ENCODE measurements around the gene CYP46A1.

CYP46A1 gene

GRCh38 chr14:99674776-99675381 is 9.2 kb upstream of the CYP46A1 start:
- DNase-seq: no peak

DNA sequence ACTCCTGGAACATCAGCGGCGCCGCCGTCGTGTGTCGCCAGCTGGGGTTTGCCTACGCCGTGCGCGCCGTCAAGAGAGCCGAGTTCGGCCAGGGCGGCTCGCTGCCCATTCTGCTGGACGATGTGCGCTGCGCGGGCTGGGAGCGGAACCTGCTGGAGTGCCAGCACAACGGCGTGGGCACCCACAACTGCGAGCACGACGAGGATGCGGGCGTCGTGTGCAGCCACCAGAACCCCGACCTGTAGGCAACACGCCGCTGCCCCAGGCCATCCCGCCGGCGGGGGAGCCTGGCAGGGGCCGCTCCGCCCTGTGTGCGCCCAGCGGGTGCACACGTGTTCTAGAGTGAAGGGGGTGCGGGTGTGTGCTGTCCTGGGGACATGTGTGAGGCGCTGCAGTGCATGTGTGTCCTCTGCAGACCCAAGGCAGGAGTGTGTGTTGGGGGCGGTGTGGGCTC is 8.7 kb upstream of the CYP46A1 start:
- no peak for DNase-seq

GRCh38 chr14:99675951-99676350 is 8.1 kb upstream of the CYP46A1 start:
- DNase-seq: no peak

GRCh38 chr14:99676657-99677056 is 7.4 kb upstream of the CYP46A1 start:
- peak; percentile 58 for DNase-seq

DNA sequence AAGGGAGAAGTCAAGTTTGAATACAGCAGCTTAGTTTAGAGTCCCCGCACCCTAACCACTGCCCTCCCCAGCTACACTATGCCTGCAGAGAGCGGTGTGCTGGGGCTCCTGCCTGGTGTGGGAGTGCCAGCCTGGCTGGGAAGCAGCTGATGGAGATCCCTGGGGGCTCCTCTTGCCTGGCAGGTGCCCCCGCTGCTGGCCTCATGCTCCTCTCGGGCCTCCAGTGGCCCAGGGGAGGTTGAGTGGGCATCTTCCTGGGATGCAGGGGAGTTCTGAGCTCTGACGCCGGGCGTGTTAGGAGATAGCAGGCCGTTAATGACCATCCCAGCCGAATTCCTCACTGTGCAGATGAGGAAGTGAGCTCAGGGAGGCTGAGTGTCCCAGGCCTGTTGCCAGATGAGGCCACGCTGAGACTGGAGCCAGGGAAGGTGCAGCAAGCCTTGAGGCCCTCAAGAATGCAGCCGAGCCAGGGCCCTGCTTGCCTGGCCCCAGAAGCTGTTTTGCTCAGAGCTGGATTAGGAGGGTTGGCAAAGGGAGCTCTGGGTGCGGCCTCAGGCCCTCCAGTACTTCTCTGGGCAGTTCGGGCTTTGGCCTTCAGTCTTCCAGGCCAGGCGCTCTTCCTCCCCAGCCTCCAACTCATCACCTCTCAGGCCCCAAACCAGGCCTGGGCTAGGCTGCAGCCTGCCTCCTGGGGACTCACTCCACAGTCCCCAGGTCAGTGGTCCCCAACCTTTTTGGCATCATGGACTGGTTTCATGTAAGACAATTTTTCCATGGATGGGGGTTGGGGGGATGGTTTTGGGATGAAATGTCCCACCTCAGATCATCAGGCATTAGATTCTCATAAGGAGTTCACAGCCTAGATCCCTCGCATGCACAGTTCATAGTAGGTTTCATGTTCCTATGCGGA is 6.6 kb upstream of the CYP46A1 start:
- DNase-seq: peak; percentile 74

GRCh38 chr14:99678198-99678597 is 5.9 kb upstream of the CYP46A1 start:
- DNase-seq: no peak

- DNase-seq: peak; percentile 46
These were observed 5.0 kb upstream of the CYP46A1 start for GRCh38 chr14:99679111-99679510.

DNA sequence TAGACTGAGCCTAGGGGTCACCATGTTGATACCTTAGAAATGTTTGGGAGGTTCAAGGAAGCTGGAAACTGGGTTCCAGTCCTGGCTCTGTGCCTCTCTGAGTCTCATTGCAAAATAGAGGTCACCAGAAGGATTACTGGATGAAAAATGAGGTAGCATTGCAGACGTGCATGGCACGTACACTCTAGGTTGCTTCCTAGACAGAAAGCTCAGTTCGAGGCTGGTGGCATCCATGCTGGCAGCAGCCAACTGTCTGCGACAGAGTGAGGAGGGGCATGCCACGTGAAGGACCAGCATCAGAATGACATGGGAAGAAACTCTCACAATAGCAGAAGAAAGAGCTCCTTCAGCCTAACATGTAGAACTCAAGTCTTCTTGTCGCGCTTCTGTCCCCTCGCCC is 4.6 kb upstream of the CYP46A1 start:
- DNase-seq: no peak

- DNase-seq: peak; percentile 36
These were observed 4.1 kb upstream of the CYP46A1 start for GRCh38 chr14:99679996-99680395.

GRCh38 chr14:99681101-99681831 is 2.8 kb upstream of the CYP46A1 start:
- DNase-seq: peak; percentile 52

DNA sequence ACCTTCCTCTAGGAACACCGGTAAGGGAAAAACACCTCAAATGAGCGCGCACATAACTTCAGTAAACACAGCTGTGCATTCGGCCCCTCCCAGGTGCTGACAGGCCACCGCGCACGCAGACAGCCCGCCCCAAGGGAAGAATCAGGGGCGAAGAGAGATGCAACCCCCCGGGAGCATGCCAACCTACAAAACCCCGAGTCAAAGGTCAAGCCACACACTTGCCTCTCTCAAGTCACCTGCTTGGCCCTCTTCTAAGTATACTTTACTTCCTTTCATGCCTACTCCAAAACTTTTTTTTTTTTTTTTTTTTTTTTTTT is 2.3 kb upstream of the CYP46A1 start:
- DNase-seq: peak; percentile 40

DNA sequence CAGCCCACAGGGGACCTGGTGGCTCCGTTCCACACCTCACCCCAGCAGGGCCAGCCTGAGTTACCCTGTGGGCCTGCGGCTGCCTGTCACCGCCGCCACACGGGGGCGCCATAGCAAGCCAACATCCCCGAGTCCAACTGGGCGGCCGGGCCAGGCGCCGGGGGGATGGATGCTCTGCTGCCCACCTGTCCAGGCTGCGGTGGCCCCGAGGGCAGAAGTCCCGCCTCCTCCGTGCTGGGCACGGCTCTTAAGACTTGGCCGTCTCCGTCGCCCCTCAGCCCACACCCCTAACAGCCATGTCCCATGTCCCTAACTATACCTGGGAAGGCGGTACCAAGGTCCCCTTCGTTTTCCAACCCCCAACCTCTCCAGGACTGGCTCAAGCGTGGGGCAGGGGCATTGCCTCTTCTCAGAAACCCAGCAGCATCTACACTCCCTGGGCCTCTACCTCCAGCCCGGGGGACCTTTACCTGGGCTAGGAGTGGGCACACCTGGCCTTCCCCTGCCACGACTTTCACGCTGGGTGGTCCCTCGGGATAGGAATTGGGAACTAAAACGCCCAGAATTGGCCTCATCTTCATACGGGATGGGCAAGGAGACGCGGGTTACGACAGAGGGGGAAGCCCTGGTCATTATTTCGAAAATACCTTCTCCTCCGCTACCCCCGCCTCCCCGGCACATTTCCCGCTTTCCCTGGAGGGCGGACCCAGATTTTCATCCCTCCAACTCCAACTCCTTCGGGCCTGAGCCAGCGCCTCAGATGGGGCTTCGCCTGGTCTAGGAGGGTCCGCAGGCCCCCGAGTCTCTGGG is 1.1 kb upstream of the CYP46A1 start:
- DNase-seq: peak; percentile 91

DNA sequence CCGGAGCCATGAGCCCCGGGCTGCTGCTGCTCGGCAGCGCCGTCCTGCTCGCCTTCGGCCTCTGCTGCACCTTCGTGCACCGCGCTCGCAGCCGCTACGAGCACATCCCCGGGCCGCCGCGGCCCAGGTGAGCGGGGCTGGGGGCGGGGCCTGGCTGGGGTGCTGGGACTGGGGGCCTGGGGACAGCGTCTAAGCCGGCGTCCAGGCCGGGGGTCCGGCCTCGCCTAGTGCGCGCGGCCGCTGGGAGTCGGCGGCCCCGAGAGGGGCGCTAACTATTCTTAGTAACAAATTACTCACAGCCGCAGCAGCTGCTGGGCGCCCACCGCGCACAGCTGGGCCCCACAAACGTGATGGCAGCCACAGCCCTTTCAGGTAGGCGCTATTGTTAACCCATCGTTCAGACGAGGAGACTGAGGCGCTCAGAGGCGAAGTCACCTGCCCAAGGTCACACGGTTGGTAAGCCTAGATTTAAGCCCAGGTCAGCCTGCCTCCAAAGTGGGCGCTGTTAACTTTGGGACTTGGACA is 374 bp downstream of the CYP46A1 start:
- DNase-seq: no peak

DNA sequence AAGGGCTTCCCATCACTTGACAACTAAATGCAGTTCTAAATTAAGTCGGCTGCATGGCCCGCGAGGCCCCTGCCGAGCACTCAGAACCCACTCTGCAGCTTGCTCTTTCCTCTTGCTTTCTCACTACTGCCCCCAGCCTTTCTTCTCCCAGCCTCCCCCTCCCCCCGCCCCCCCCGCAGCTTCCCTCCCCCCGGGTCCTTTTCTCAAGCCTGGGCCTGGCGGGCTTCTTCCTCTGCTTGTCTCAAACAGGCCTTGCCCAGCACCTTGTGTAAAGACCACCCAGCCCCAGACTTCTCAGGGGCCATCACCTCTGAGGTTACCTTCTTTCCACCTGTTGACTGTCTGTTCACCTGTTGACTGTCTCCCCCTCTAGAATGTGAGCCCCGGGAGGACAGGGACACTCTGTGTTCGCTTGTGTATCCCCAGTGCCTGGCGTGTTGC is 1.1 kb downstream of the CYP46A1 start:
- DNase-seq: peak; percentile 55

- no peak for DNase-seq
These were observed 1.5 kb downstream of the CYP46A1 start for GRCh38 chr14:99685596-99685995.

- DNase-seq: peak; percentile 32
These were observed 2.6 kb downstream of the CYP46A1 start for GRCh38 chr14:99686557-99687283.

- DNase-seq: peak; percentile 66
These were observed 3.4 kb downstream of the CYP46A1 start for GRCh38 chr14:99687284-99688209.

DNA sequence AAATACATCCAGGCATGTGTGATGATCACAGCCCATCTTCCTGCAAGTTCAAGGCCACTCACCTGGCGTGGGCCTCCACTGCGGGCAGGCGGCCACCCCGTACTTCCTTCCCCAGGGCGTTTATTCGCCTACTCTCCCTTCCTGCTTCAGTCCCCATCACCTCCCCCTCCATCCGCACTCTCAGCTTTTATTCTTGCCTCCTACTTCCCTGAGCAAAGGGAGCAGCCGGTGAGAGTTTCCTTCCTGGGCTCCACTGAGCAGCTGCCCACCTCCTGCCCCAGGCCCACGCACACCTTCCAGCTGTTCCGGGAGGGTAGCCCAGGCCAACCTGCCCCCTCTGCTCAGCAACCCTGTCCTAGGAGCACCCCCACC is 4.1 kb downstream of the CYP46A1 start:
- DNase-seq: peak; percentile 35

DNA sequence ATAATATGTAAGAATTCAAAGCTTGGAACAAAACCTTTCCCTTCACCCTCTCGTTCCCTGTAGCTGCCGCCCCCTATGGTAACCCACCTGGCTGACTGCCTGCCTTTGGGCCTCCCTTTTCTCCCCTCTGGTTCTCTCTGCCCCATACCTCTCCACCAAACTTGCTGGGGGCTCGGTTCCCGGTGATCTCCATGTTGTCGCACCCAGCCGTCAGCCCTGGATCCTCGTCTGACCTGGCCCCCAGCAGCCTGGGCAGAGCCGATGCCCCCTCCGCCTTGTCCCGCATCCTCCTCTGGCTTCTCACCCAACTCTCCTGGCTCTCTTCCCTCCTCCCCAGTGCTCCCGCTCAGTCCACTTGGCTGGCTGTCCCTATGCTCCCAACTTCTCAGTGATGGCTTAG is 4.5 kb downstream of the CYP46A1 start:
- DNase-seq: peak; percentile 43

Data from islet precursor cell (in vitro differentiated cells).